IMR-90 (cell line): ENCODE measurements around the gene COL27A1. TPM values are rescaled to one million over a fixed set of nuclear protein-coding genes. Genes with fewer than 3 reads are reported as not detected.

Source experiments
- ATAC-seq: fragments of 200-7000 bp; cut with Tn5 transposase; 2 replicates; pipeline ENCODE4 v1.9.1; 2020; ENCODE audit warnings: low read depth, mild to moderate bottlenecking, moderate library complexity
- BruUV-seq: library from RNA; stranded (reverse); fragments of 400-500 nt; replicated peaks from 2 replicates; lab custom pipeline; 2021; lab: Mats Ljungman, UMichigan
- CTCF ChIA-PET: fragments of 300-600 bp; formaldehyde crosslinking; extraction: SDS; loops from one replicate; lab custom pipeline; 2021; ENCODE audit warnings: antibody characterized with exemption; lab: Yijun Ruan, JAX
- POLR2A ChIA-PET: fragments of 300-600 bp; sonication (Branson Sonifier 250); formaldehyde crosslinking; loops from one replicate; lab custom pipeline; 2022; ENCODE audit warnings: antibody characterized with exemption; ENCODE audit not compliant: unreplicated experiment; lab: Charles Lee
- DNase-seq: peaks from one replicate; pipeline ENCODE4 v3.0.0; 2013
- H2AFZ ChIP-seq: replicated peaks from 2 replicates; pipeline ENCODE3; 2013; ENCODE audit warnings: low read length, mild to moderate bottlenecking; ENCODE audit not compliant: poor library complexity
- H2AK5ac ChIP-seq: 2 replicates; pipeline ENCODE4 v1.6.1; 2013; ENCODE audit warnings: low read depth, low read length, inconsistent platforms
- H2AK9ac ChIP-seq: replicated peaks from 2 replicates; pipeline ENCODE3; 2013; ENCODE audit warnings: mild to moderate bottlenecking, low read depth, low read length, moderate library complexity; ENCODE audit not compliant: poor library complexity
- H2BK120ac ChIP-seq: 2 replicates; pipeline ENCODE4 v1.6.1; 2013; ENCODE audit warnings: low read depth, low read length, inconsistent platforms
- H2BK15ac ChIP-seq: 3 replicates; pipeline ENCODE4 v1.6.1; 2013; ENCODE audit warnings: low read depth, low read length, inconsistent platforms
- H2BK20ac ChIP-seq: 2 replicates; pipeline ENCODE4 v1.6.1; 2013; ENCODE audit warnings: low read depth, mild to moderate bottlenecking, inconsistent platforms, low read length, moderate library complexity
- H2BK5ac ChIP-seq: 2 replicates; pipeline ENCODE4 v1.6.1; 2013; ENCODE audit warnings: mild to moderate bottlenecking, low read depth, low read length, inconsistent platforms; ENCODE audit not compliant: poor library complexity, severe bottlenecking
- H3K14ac ChIP-seq: replicated peaks from 2 replicates; pipeline ENCODE4 v1.6.1; 2013; ENCODE audit warnings: low read depth, low read length, inconsistent platforms
- H3K18ac ChIP-seq: 2 replicates; pipeline ENCODE4 v1.6.1; 2013; ENCODE audit warnings: low read depth, low read length, control low read depth
- H3K23ac ChIP-seq: 2 replicates; pipeline ENCODE4 v1.6.1; 2013; ENCODE audit warnings: low read depth, low read length, inconsistent platforms
- H3K27ac ChIP-seq: 2 replicates; pipeline ENCODE4 v1.5.1; 2013; ENCODE audit warnings: mild to moderate bottlenecking, control low read depth, low read length; ENCODE audit not compliant: insufficient read depth
- H3K27me3 ChIP-seq: 2 replicates; pipeline ENCODE4 v1.6.1; 2013; ENCODE audit warnings: low read length; ENCODE audit not compliant: control insufficient read depth, insufficient read depth
- H3K36me3 ChIP-seq: 2 replicates; pipeline ENCODE4 v1.6.1; 2013; ENCODE audit warnings: low read length, mixed read lengths; ENCODE audit not compliant: control insufficient read depth, insufficient read depth
- H3K4ac ChIP-seq: 2 replicates; pipeline ENCODE4 v1.6.1; 2013; ENCODE audit warnings: low read depth, low read length, inconsistent platforms
- H3K4me1 ChIP-seq: 2 replicates; pipeline ENCODE4 v1.6.1; 2013; ENCODE audit warnings: low read length, mixed read lengths; ENCODE audit not compliant: control insufficient read depth, insufficient read depth
- H3K4me2 ChIP-seq: 2 replicates; pipeline ENCODE4 v1.6.1; 2013; ENCODE audit warnings: low read depth, mild to moderate bottlenecking, control low read depth, low read length, moderate library complexity
- H3K4me3 ChIP-seq: 2 replicates; pipeline ENCODE4 v1.5.1; 2013; ENCODE audit warnings: low read depth, mild to moderate bottlenecking, control low read depth, low read length, moderate library complexity; ENCODE audit not compliant: insufficient read depth
- H3K56ac ChIP-seq: 2 replicates; pipeline ENCODE4 v1.6.1; 2013; ENCODE audit warnings: low read length, inconsistent platforms; ENCODE audit not compliant: insufficient read depth; ENCODE audit errors: extremely low read depth
- H3K79me1 ChIP-seq, 2 experiments: 2 replicates each; pipeline ENCODE4 v1.6.1; 2013; ENCODE audit warnings: low read length in 2 of 2, inconsistent platforms in 1 of 2, low read depth in 1 of 2
- H3K9ac ChIP-seq: 2 replicates; pipeline ENCODE4 v1.6.1; 2013; ENCODE audit warnings: low read depth, low read length, control low read depth
- H3K9me1 ChIP-seq: 2 replicates; pipeline ENCODE4 v1.6.1; 2013; ENCODE audit warnings: low read length, inconsistent platforms; ENCODE audit not compliant: insufficient read depth
- H3K9me3 ChIP-seq: 2 replicates; pipeline ENCODE4 v1.6.1; 2013; ENCODE audit warnings: low read length; ENCODE audit not compliant: control insufficient read depth, insufficient read depth
- H4K20me1 ChIP-seq: 2 replicates; pipeline ENCODE4 v1.6.1; 2013; ENCODE audit warnings: low read length, inconsistent platforms; ENCODE audit not compliant: insufficient read depth
- H4K5ac ChIP-seq: 2 replicates; pipeline ENCODE4 v1.6.1; 2013; ENCODE audit warnings: mild to moderate bottlenecking, low read depth, low read length, control low read depth
- H4K8ac ChIP-seq, 2 experiments: 2 replicates each; pipeline ENCODE4 v1.6.1; 2013; ENCODE audit warnings: low read depth in 2 of 2, low read length in 2 of 2, control low read depth in 1 of 2, inconsistent platforms in 1 of 2
- H4K91ac ChIP-seq: 2 replicates; pipeline ENCODE4 v1.6.1; 2013; ENCODE audit warnings: low read depth, low read length, inconsistent platforms; ENCODE audit not compliant: insufficient read depth
- BHLHE40 ChIP-seq: fragments of 150-350 bp; IDR thresholded peaks from 2 replicates; pipeline ENCODE4 v1.6.1; 2016; ENCODE audit warnings: mild to moderate bottlenecking, low read depth, low read length
- CEBPB ChIP-seq: IDR thresholded peaks from 2 replicates; pipeline ENCODE4 v1.6.1; 2012; ENCODE audit warnings: low read depth, low read length, improper control_type of control experiment
- ELK1 ChIP-seq: fragments of 150-350 bp; IDR thresholded peaks from 2 replicates; pipeline ENCODE4 v1.6.1; 2016; ENCODE audit warnings: low read depth, mild to moderate bottlenecking, low read length, moderate library complexity, borderline replicate concordance
- FOS ChIP-seq: fragments of 150-350 bp; IDR thresholded peaks from 2 replicates; pipeline ENCODE4 v1.6.1; 2016; ENCODE audit warnings: low read depth, low read length
- MXI1 ChIP-seq: IDR thresholded peaks from 2 replicates; pipeline ENCODE4 v1.6.1; 2012; ENCODE audit warnings: low read depth, mild to moderate bottlenecking, low read length, moderate library complexity, borderline replicate concordance
- RCOR1 ChIP-seq: IDR thresholded peaks from 2 replicates; pipeline ENCODE4 v1.6.1; 2012; ENCODE audit warnings: mild to moderate bottlenecking, low read length, improper control_type of control experiment; ENCODE audit not compliant: insufficient replicate concordance
- USF2 ChIP-seq: fragments of 150-350 bp; IDR thresholded peaks from 2 replicates; pipeline ENCODE4 v1.6.1; 2017; ENCODE audit warnings: mild to moderate bottlenecking, antibody characterized with exemption, low read length, low read depth
- WGBS, 2 experiments: methylation state at CpG; one replicate each; pipeline versions ENCODE4 v1.1.5 to v1.1.7; 2013; ENCODE audit warnings: missing lambda C conversion rate in 2 of 2; ENCODE audit not compliant: insufficient read length in 1 of 2; ENCODE audit errors: extremely low coverage in 2 of 2; 5-methylcytosine and 5-hydroxymethylcytosine counted together
- dilution Hi-C: fragments of 300-500 bp; cut with HindIII; formaldehyde crosslinking; loops from one replicate; pipeline ENCODE4 v1.14.3; 2018; ENCODE audit warnings: low sequenced_read_pairs; ENCODE audit not compliant: unreplicated experiment
- in situ Hi-C: fragments of 300-500 bp; cut with MboI; formaldehyde crosslinking; loops from 3 replicates; pipeline ENCODE4 v1.14.3; 2019; ENCODE audit warnings: low sequenced_read_pairs, inconsistent platforms, mixed read lengths
- intact Hi-C: fragments of 100-400 bp; cut with micrococcal nuclease; formaldehyde crosslinking; loops from 2 replicates; pipeline ENCODE4 v1.10.0; 2022
- polyA plus RNA-seq, 3 experiments: library from polyadenylated mRNA; depleted of rRNA; stranded (reverse); fragments of >200 nt; gene quantifications; 2 replicates each; pipeline ENCODE4 v1.2.3, GENCODE V29; 2012; ENCODE audit warnings: low replicate concordance in 1 of 3
- total RNA-seq: library from RNA; depleted of rRNA; stranded (reverse); fragments of >200 nt; gene quantifications from 2 replicates; pipeline ENCODE4 v1.2.3, GENCODE V29; 2012

COL27A1 gene
- total and polyA plus RNA-seq, 2 of the 4 experiments (the other 2 are of a cell fraction) = 3.2 to 18.3 TPM

- TF ChIP-seq USF2 (no peak), BHLHE40 (no peak), RCOR1 (no peak), MXI1 (no peak), ELK1 (no peak), CEBPB (no peak), FOS (no peak)
- H3K4me2 ChIP-seq = no peak overlapping the region
- ChIA-PET CTCF (no interaction called here), POLR2A (no interaction called here)
- H3K27me3 ChIP-seq = no peaks in the 10 kb centered on the region
- no peaks in the 10 kb centered on the region for H3K9me3 ChIP-seq
- no peak overlapping the region for H2AK9ac ChIP-seq
- DNase-seq = no peak
- no peak overlapping the region for H4K8ac ChIP-seq
- no peak overlapping the region for H3K4me3 ChIP-seq
- no peaks in the 10 kb centered on the region for H4K20me1 ChIP-seq
- H2BK120ac ChIP-seq = no peak overlapping the region
- H4K5ac ChIP-seq = no peak overlapping the region
- no peak overlapping the region for H2AFZ ChIP-seq
- intact Hi-C loops = no loop called here
- no peak overlapping the region for H2BK15ac ChIP-seq
- no peak overlapping the region for H3K56ac ChIP-seq
- no peak overlapping the region for H3K23ac ChIP-seq
- no peak overlapping the region for H3K9ac ChIP-seq
- H3K79me1 ChIP-seq = no peaks in the 10 kb centered on the region
- H3K9me1 ChIP-seq = no peaks in the 10 kb centered on the region
- no peak overlapping the region for H3K27ac ChIP-seq
- no peak overlapping the region for H3K14ac ChIP-seq
- no peak for ATAC-seq
- H2BK5ac ChIP-seq = no peak overlapping the region
- BruUV-seq = no TSS peak
- H3K36me3 ChIP-seq = no peaks in the 10 kb centered on the region; the same call in 1 of the 2 replicates
- in situ Hi-C loops = no loop called here
- no peak overlapping the region for H3K18ac ChIP-seq
- WGBS, 2 experiments = 100% methylated on average over 3 of the region's 10 CpGs; no CpG with 5 or more reads in 1 of the 2 experiments
- H4K91ac ChIP-seq = no peak overlapping the region
- H3K4me1 ChIP-seq = no peaks in the 10 kb centered on the region
- H3K4ac ChIP-seq = no peak overlapping the region
- H2BK20ac ChIP-seq = no peak overlapping the region
- no peak overlapping the region for H2AK5ac ChIP-seq
- dilution Hi-C loops = no loop called here
Observed at GRCh38 chr9:114258218-114258617, 102.9 kb downstream of the COL27A1 start.
